Naive thymus-derived CD4-positive, alpha-beta T cell (primary cell): ENCODE data around the gene INO80C. TPM values are rescaled to one million over a fixed set of nuclear protein-coding genes. Genes with fewer than 3 reads are reported as not detected.

Source experiments
- polyA plus RNA-seq, 2 donors: library from polyadenylated mRNA; unstranded; fragments of 300-500 nt; fragmentation: Illumina TruSeq; gene quantifications; one replicate each; pipeline ENCODE4 v1.2.3, GENCODE V29; 2021
- total RNA-seq, 6 experiments: library from RNA in 5 of 6; stranded (reverse) in 5 of 6; gene quantifications; 1 replicate in 5 of 6; 2 replicates in 1 of 6; pipeline ENCODE4 v1.2.3 and lab custom pipeline; 2021 to 2026

Gene INO80C
- total and polyA plus RNA-seq, 7 experiments from 2014 or later: 20.2 to 26.8 (median 25.7) TPM

Other genes with a start within 250 kb of the INO80C start
- 10 to 100 TPM; 14.0 to 23.2 (median 20.8) TPM for gene ZSCAN30, start 207.7 kb downstream of the INO80C start, total RNA-seq
- 1 to 10 TPM; 5.5 to 7.2 TPM for gene ZSCAN30, start 207.7 kb downstream of the INO80C start, polyA plus RNA-seq
- 10 to 100 TPM; 55.6 to 98.1 (median 80.8) TPM for gene ZNF24, start 153.5 kb downstream of the INO80C start, total RNA-seq
- gene ZNF24, start 153.5 kb downstream of the INO80C start, polyA plus RNA-seq: 10 to 100 TPM; 67.6 to 80.5 TPM
- 1 to 10 TPM in 2 of 5 experiments, under 1 TPM in 3; 0.11 to 8.2 (median 0.54) TPM for gene ZNF396, start 120.6 kb downstream of the INO80C start, total RNA-seq
- 1 to 10 TPM; 1.0 to 1.6 TPM for gene ZNF396, start 120.6 kb downstream of the INO80C start, polyA plus RNA-seq
- 10 to 100 TPM; 20.9 to 42.0 (median 35.1) TPM for gene GALNT1, start 83.8 kb upstream of the INO80C start, total RNA-seq
- 10 to 100 TPM; 21.4 to 24.5 TPM for gene GALNT1, start 83.8 kb upstream of the INO80C start, polyA plus RNA-seq